ENCODE results near the gene IL1F10. TPM values are rescaled to one million over a fixed set of nuclear protein-coding genes. Genes with fewer than 3 reads are reported as not detected.

Gene IL1F10
- total RNA-seq, 2 donors from 2014 or later = not detected

- ATAC-seq (ENCODE audit: insufficient number of reproducible peaks, low FRiP score, low read depth) (no peak), DNase-seq (ENCODE audit: low spot score) (no peak)
- no peak for TF ChIP-seq CTCF (IDR thresholded peaks at IDR 0.05)
- H3K4me1 ChIP-seq (ENCODE audit: control insufficient read depth in 1 of 2, low read depth in 2 of 2) = no peaks in the 10 kb centered on the region
- H3K9me3 ChIP-seq = no peaks in the 10 kb centered on the region
- no peaks in the 10 kb centered on the region for H3K36me3 ChIP-seq
- H3K27me3 ChIP-seq (replicated peaks; ENCODE audit: insufficient read depth) = no peaks in the 10 kb centered on the region
- no peak overlapping the region for H3K27ac ChIP-seq
- no peak overlapping the region for H3K4me3 ChIP-seq
Measured at GRCh38 chr2:113112441-113112840, 44.7 kb downstream of the IL1F10 start.

DNA sequence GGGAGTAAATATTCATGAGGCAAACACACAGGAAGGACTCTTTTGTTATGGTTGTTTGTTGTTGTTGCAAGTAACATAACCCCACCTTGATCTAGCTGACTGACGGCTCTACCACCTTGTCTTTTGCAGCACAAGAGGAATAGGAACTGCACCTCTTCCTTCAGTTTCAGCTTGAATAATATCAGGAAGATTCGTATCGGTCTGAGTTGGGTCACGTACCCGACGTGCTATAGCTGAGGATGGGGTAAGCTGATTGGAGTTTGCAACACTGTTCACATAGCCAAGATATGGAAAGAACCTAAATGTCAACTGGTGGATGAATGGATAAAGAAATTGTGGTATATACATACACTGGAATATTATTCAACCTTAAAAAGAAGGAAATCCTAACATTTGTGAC, 45.1 kb downstream of the IL1F10 start:
- Histone ChIP-seq H3K4me3 (no peak overlapping the region), H3K9me3 (no peaks in the 10 kb centered on the region), H3K4me1 (ENCODE audit: control insufficient read depth in 1 of 2, low read depth in 2 of 2) (no peaks in the 10 kb centered on the region), H3K27ac (no peak overlapping the region), H3K27me3 (replicated peaks; ENCODE audit: insufficient read depth) (no peaks in the 10 kb centered on the region), H3K36me3 (no peaks in the 10 kb centered on the region)
- TF ChIP-seq CTCF (IDR thresholded peaks at IDR 0.05) = no peak
- ATAC-seq (ENCODE audit: insufficient number of reproducible peaks, low FRiP score, low read depth) = no peak
- DNase-seq (ENCODE audit: low spot score) = no peak

DNA sequence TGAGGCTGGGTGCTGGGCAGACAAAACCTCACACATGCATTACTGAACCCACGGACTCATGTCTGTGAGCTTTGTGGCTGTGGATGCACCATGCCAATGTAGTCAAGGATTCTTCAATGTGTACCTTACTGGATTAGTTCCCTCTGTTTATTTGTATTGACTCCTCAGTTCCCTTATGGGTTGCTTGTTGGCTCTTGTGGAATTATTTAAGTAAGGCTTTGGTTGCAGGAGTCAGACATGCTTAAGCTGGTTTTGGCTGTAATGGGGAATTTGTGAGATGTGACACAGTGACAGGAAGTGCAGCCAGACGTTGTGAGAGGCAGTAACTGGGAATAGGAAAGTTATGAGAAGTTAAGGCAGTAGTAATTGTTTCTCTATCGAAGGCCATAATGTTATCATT, 46.0 kb downstream of the IL1F10 start:
- no peak for DNase-seq (ENCODE audit: low spot score)
- Histone ChIP-seq H3K27me3 (replicated peaks; ENCODE audit: insufficient read depth) (no peaks in the 10 kb centered on the region), H3K27ac (no peak overlapping the region), H3K4me1 (ENCODE audit: control insufficient read depth in 1 of 2, low read depth in 2 of 2) (no peaks in the 10 kb centered on the region), H3K36me3 (no peaks in the 10 kb centered on the region), H3K4me3 (no peak overlapping the region), H3K9me3 (no peaks in the 10 kb centered on the region)
- no peak for TF ChIP-seq CTCF (IDR thresholded peaks at IDR 0.05)
- no peak for ATAC-seq (ENCODE audit: insufficient number of reproducible peaks, low FRiP score, low read depth)

- H3K27ac ChIP-seq = no peak overlapping the region
- ATAC-seq (ENCODE audit: insufficient number of reproducible peaks, low FRiP score, low read depth) (no peak), DNase-seq (ENCODE audit: low spot score) (no peak)
- H3K36me3 ChIP-seq = no peaks in the 10 kb centered on the region
- no peak for TF ChIP-seq CTCF (IDR thresholded peaks at IDR 0.05)
- H3K27me3 ChIP-seq (replicated peaks; ENCODE audit: insufficient read depth) = no peaks in the 10 kb centered on the region
- no peaks in the 10 kb centered on the region for H3K4me1 ChIP-seq (ENCODE audit: control insufficient read depth in 1 of 2, low read depth in 2 of 2)
- H3K9me3 ChIP-seq = no peaks in the 10 kb centered on the region
- no peak overlapping the region for H3K4me3 ChIP-seq
Measured at GRCh38 chr2:113114224-113114945, 46.6 kb downstream of the IL1F10 start.

- Histone ChIP-seq H3K36me3 (no peaks in the 10 kb centered on the region), H3K27me3 (replicated peaks; ENCODE audit: insufficient read depth) (no peaks in the 10 kb centered on the region), H3K4me1 (ENCODE audit: control insufficient read depth in 1 of 2, low read depth in 2 of 2) (no peaks in the 10 kb centered on the region), H3K4me3 (no peak overlapping the region), H3K9me3 (no peaks in the 10 kb centered on the region), H3K27ac (no peak overlapping the region)
- ATAC-seq (ENCODE audit: insufficient number of reproducible peaks, low FRiP score, low read depth) (no peak), DNase-seq (ENCODE audit: low spot score) (no peak)
- TF ChIP-seq CTCF (IDR thresholded peaks at IDR 0.05) = no peak
Measured at GRCh38 chr2:113114996-113115395, 47.2 kb downstream of the IL1F10 start.
